Spleen (tissue), 11 donors: ENCODE measurements around the gene CCDC63. TPM values are rescaled to one million over a fixed set of nuclear protein-coding genes. Genes with fewer than 3 reads are reported as not detected.
"Not testable (repeated sequence)": the region's sequence is repeated elsewhere in the genome, so short reads cannot be mapped to it uniquely, and the experiment has no call there.

Source experiments
- DNase-seq: peaks from one replicate; pipeline ENCODE4 v3.0.0-alpha.2; 2020
- H3K27ac ChIP-seq, 8 donors: fragments of 200-600 bp; sonication (generic) in 7 of 8; 1 replicate in 4 of 8; 2 replicates in 4 of 8; pipeline versions ENCODE4 v1.5.0 to v1.8.0; 2016 to 2021; ENCODE audit warnings: inconsistent platforms in 4 of 8, mild to moderate bottlenecking in 4 of 8, moderate library complexity in 1 of 8
- H3K27me3 ChIP-seq, 7 donors: fragments of 200-600 bp; sonication (generic) in 6 of 7; replicated peaks in 1 of 7; 1 replicate in 4 of 7; 2 replicates in 3 of 7; pipeline versions ENCODE4 v1.5.0 to v1.8.0; 2016 to 2021; ENCODE audit warnings: inconsistent platforms in 3 of 7, mild to moderate bottlenecking in 1 of 7
- H3K36me3 ChIP-seq, 6 donors: fragments of 200-600 bp; sonication (generic) in 5 of 6; 1 replicate in 4 of 6; 2 replicates in 2 of 6; pipeline versions ENCODE4 v1.5.0 to v1.8.0; 2016 to 2021; ENCODE audit warnings: inconsistent platforms in 2 of 6
- H3K4me1 ChIP-seq, 6 donors: fragments of 200-600 bp; sonication (generic) in 5 of 6; 1 replicate in 3 of 6; 2 replicates in 3 of 6; pipeline versions ENCODE4 v1.5.0 to v1.8.0; 2016 to 2021; ENCODE audit warnings: inconsistent platforms in 3 of 6
- H3K4me3 ChIP-seq, 8 donors: fragments of 200-600 bp; sonication (generic) in 7 of 8; 1 replicate in 4 of 8; 2 replicates in 4 of 8; pipeline versions ENCODE4 v1.5.0 to v1.8.0; 2016 to 2021; ENCODE audit warnings: inconsistent platforms in 4 of 8, mild to moderate bottlenecking in 4 of 8, moderate library complexity in 2 of 8
- H3K9me3 ChIP-seq, 8 donors: fragments of 200-600 bp; sonication (generic) in 7 of 8; 1 replicate in 4 of 8; 2 replicates in 4 of 8; pipeline versions ENCODE4 v1.5.0 to v1.8.0; 2016 to 2021; ENCODE audit warnings: inconsistent platforms in 4 of 8
- CTCF ChIP-seq, 11 experiments: fragments of 200-600 bp in 7 of 11; fragments of 450-650 bp in 4 of 11; sonication (generic) in 4 of 11; IDR thresholded peaks in 8 of 11; conservative IDR thresholded peaks in 3 of 11; 1 replicate in 7 of 11; 2 replicates in 4 of 11; pipeline versions ENCODE4 v1.4.0 to v1.8.0; 2016 to 2021; ENCODE audit warnings: antibody characterized with exemption in 11 of 11, inconsistent platforms in 4 of 11, mild to moderate bottlenecking in 1 of 11
- POLR2A ChIP-seq, 3 donors: fragments of 450-650 bp; IDR thresholded peaks; one replicate each; pipeline ENCODE4 v1.5.1; 2017; ENCODE audit warnings: antibody characterized with exemption in 3 of 3, mild to moderate bottlenecking in 1 of 3
- POLR2AphosphoS5 ChIP-seq, 3 donors: sonication (generic); formaldehyde crosslinking; IDR thresholded peaks; one replicate each; pipeline ENCODE4 v1.5.1; 2017; ENCODE audit warnings: antibody characterized with exemption in 3 of 3
- WGBS, 5 donors: extraction: QIAGEN DNeasy Blood & Tissue Kit in 3 of 5; methylation state at CpG; one replicate each; pipeline versions ENCODE4 v1.1.5 to v1.1.7; 2013 to 2018; 5-methylcytosine and 5-hydroxymethylcytosine counted together
- intact Hi-C: fragments of 100-400 bp; cut with DNase I; formaldehyde crosslinking; loops from one replicate; pipeline ENCODE4 v1.15.0; 2023; ENCODE audit warnings: low total_unique reads
- polyA plus RNA-seq, 3 donors: library from polyadenylated mRNA; stranded (reverse); fragments of 200-250 nt; gene quantifications; one replicate each; pipeline ENCODE4 v1.2.1, GENCODE V29; 2013
- total RNA-seq, 7 donors: library from RNA; depleted of rRNA in 3 of 7; stranded (reverse); fragments of >200 nt in 3 of 7; fragmentation: NEBNext Ultra II Directional in 4 of 7; extraction: Animal tissue kit (Norgen Biotek cat#: 25700) in 4 of 7; gene quantifications; one replicate each; pipeline versions ENCODE4 v1.1.0 to v1.2.1, GENCODE V29; 2016 to 2021
- donor health status: healthy with polysubstance abuse.
- donor health status: DM: no; HTN: no; CAD: no; lungs with moderate emphysema.
- donor health status: DM: no; HTN: no; CAD: no.
- donor health status: Bipolar disorder and iron deficiency.
- donor health status: healthy.
- donor health status: DM: no; HTN: no; CAD: no.
- donor health status: DM: yes; HTN: yes; CAD: no.

Gene CCDC63
- total and polyA plus RNA-seq, 10 donors, result not detected

DNA sequence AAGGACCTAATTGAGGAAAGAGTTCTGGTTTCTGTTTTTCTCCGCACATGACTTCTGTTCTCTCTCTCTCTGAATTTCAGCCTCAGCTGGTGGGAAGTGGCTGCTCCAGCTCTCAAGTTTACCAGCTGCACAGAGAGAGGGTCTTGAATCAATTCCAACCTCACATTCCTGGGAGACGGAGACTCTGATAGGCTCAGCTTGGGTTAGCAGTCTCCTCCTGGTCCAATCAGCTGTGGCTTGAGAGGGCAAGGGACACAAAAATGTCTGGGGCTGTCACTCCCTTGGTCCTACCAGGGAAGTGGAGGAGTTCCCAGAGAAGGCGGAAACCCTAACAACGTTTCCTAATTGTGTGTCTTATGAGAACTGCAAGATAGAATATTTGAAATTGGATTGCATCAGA lies 7.0 kb downstream of the CCDC63 start:
- intact Hi-C loops, result no loop called here
- peak overlapping the region in 1 of 8 donors; percentile 12 for H3K4me3 ChIP-seq
- H3K27me3 ChIP-seq, result peaks cover 0 to 10% (median 0%) of the 10 kb centered on the region in 7 donors
- H3K27ac ChIP-seq, result peak overlapping the region in 7 of 8 donors; percentile 22 to 75 (median 59)
- H3K4me1 ChIP-seq, result no peaks in the 10 kb centered on the region
- DNase-seq, result no peak
- 65 to 74% (median 67%) methylated on average over 4 of the region's 4 CpGs for WGBS, 5 donors
- TF ChIP-seq POLR2AphosphoS5 (IDR thresholded peaks at IDR 0.05) (no peak), POLR2A (IDR thresholded peaks at IDR 0.05) (no peak), CTCF (IDR thresholded peaks at IDR 0.05 in 8 of 11, conservative IDR thresholded peaks at IDR 0.05 in 3 of 11) (no peak)
- H3K9me3 ChIP-seq, result no peaks in the 10 kb centered on the region
- H3K36me3 ChIP-seq, result no peaks in the 10 kb centered on the region

DNA sequence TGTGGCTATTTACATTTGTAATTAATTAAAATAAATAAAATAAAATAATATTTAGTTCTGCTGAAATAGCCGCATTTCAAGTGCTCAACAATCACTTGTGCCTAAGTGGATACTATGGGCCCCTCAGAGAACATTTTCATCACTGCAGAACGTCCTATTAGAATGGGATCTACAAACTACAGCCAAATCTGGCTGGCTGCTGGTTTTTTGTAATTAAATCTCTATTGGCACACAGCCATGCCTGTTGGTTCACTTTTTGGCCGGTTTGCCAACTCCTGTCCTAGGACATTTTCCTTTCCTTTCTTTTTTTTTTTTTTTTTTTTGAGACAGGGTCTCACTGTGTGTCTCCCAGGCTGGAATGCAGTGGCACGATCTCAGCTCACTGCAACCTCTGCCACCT lies 9.8 kb downstream of the CCDC63 start:
- H3K4me1 ChIP-seq, result no peaks in the 10 kb centered on the region
- H3K9me3 ChIP-seq, result no peaks in the 10 kb centered on the region
- no peak overlapping the region for H3K4me3 ChIP-seq
- WGBS, 5 donors, result 75 to 91% (median 85%) methylated on average over 4 of the region's 4 CpGs
- peaks cover 0 to 6% (median 0%) of the 10 kb centered on the region in 7 donors for H3K27me3 ChIP-seq
- intact Hi-C loops, result no loop called here
- no peak overlapping the region for H3K27ac ChIP-seq
- TF ChIP-seq CTCF (IDR thresholded peaks at IDR 0.05 in 8 of 11, conservative IDR thresholded peaks at IDR 0.05 in 3 of 11) (no peak), POLR2AphosphoS5 (IDR thresholded peaks at IDR 0.05) (no peak), POLR2A (IDR thresholded peaks at IDR 0.05) (no peak)
- H3K36me3 ChIP-seq, result no peaks in the 10 kb centered on the region
- DNase-seq, result no peak

DNA sequence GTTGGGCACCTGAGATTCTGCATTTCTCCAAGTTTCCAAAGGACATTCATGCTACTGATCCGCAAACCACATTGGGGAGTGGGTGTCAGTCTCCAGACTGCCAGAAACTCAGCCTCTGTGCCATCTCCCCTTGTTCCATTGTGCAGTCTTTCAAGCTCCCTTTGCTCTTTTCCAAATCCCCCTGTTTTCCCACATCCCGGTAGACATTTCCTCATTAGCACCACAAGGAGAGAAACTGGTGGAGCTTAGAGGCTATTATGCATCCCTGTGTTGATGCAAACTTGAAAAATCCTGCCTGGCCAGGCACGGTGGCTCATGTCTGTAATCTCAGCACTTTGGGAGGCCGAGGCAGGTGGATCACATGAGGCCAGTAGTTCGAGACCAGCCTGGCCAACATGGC lies 10.7 kb downstream of the CCDC63 start:
- no peaks in the 10 kb centered on the region for H3K36me3 ChIP-seq
- intact Hi-C loops, result no loop called here
- no peak overlapping the region for H3K4me3 ChIP-seq
- no peaks in the 10 kb centered on the region for H3K4me1 ChIP-seq
- no peak overlapping the region for H3K27ac ChIP-seq
- 89 to 97% (median 91%) methylated on average over 5 of the region's 5 CpGs for WGBS, 5 donors
- no peak for TF ChIP-seq CTCF (IDR thresholded peaks at IDR 0.05 in 8 of 11, conservative IDR thresholded peaks at IDR 0.05 in 3 of 11)
- no peak for TF ChIP-seq POLR2AphosphoS5 (IDR thresholded peaks at IDR 0.05)
- TF ChIP-seq POLR2A (IDR thresholded peaks at IDR 0.05), result no peak
- H3K27me3 ChIP-seq, result peaks cover 0 to 3% (median 0%) of the 10 kb centered on the region in 7 donors
- H3K9me3 ChIP-seq, result no peaks in the 10 kb centered on the region
- DNase-seq, result no peak

GRCh38 chr12:110857954-110858353 lies 11.2 kb downstream of the CCDC63 start:
- H3K4me3 ChIP-seq, intact Hi-C loops: not testable (repeated sequence)
- 90 to 98% (median 95%) methylated on average over 4 of the region's 4 CpGs for WGBS, 5 donors

GRCh38 chr12:110858848-110859247 lies 12.1 kb downstream of the CCDC63 start:
- intact Hi-C loops, result no loop called here
- H3K4me3 ChIP-seq, result no peak overlapping the region
- H3K27me3 ChIP-seq, result no peaks in the 10 kb centered on the region
- no peak overlapping the region for H3K27ac ChIP-seq
- H3K4me1 ChIP-seq, result no peaks in the 10 kb centered on the region
- no peak for DNase-seq
- 73 to 87% (median 76%) methylated on average over 8 of the region's 8 CpGs for WGBS, 5 donors
- TF ChIP-seq POLR2AphosphoS5 (IDR thresholded peaks at IDR 0.05) (no peak), POLR2A (IDR thresholded peaks at IDR 0.05) (no peak), CTCF (IDR thresholded peaks at IDR 0.05 in 8 of 11, conservative IDR thresholded peaks at IDR 0.05 in 3 of 11) (no peak)
- H3K9me3 ChIP-seq, result no peaks in the 10 kb centered on the region
- H3K36me3 ChIP-seq, result no peaks in the 10 kb centered on the region

More at GRCh38 chr12:110857954-110858353, 11.2 kb downstream of the CCDC63 start:
- not testable (repeated sequence) for H3K36me3 ChIP-seq, H3K9me3 ChIP-seq, H3K27ac ChIP-seq, H3K4me1 ChIP-seq, H3K27me3 ChIP-seq
- DNase-seq, result peak; percentile 6
